Measurements from ENCODE around the gene RNU2-63P. TPM values are rescaled to one million over a fixed set of nuclear protein-coding genes. Genes with fewer than 3 reads are reported as not detected.
A peak's percentile ranks its signal among the peaks of the same experiment; 100 is the strongest.

RNU2-63P gene
- total RNA-seq, 1 experiment from 2014 or later = 7.7 TPM

DNA sequence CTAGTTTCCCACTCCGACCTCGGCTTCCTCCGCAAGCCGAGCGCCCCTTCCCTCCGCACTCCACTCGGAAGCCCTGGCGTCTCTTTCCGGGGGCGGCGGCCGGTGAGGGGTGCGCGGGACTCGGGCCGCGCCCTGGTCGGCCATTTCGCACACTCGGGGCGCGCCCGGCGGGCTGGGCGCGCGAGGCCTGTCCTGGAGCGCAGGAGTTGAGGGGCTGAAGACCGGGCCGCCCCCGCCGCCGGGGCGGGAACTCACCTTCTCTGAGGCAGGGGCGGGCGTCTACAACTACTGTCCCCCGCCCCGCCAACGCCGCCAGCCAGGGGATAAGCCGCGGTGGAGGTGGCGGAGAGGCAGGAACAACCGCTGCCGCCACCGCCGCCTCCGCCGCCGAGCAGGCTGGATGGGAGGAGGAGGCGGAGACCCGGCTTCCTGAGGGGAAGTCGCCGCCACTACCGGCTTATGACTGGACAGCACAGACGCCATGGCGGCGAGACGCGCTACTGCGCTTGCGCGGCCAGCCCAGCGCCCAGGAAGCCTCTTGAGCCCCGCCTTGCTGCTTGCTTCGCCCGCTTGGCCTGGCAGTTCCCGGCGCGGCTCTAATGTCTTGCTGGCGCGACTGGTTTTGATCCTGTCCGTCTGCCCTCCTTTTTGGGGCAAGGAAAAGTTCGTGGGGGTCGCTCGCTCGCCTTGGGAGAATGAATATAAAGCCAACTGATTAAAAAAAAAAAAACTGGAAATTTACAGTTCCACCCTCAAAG lies 39.2 kb upstream of the RNU2-63P start, which contains the start of gene KRCC1 (continued):
- TF ChIP-seq, protein P1, sequence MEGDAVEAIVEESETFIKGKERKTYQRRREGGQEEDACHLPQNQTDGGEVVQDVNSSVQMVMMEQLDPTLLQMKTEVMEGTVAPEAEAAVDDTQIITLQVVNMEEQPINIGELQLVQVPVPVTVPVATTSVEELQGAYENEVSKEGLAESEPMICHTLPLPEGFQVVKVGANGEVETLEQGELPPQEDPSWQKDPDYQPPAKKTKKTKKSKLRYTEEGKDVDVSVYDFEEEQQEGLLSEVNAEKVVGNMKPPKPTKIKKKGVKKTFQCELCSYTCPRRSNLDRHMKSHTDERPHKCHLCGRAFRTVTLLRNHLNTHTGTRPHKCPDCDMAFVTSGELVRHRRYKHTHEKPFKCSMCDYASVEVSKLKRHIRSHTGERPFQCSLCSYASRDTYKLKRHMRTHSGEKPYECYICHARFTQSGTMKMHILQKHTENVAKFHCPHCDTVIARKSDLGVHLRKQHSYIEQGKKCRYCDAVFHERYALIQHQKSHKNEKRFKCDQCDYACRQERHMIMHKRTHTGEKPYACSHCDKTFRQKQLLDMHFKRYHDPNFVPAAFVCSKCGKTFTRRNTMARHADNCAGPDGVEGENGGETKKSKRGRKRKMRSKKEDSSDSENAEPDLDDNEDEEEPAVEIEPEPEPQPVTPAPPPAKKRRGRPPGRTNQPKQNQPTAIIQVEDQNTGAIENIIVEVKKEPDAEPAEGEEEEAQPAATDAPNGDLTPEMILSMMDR (IDR thresholded peaks at IDR 0.05) = no peak
- TF ChIP-seq, protein P2, sequence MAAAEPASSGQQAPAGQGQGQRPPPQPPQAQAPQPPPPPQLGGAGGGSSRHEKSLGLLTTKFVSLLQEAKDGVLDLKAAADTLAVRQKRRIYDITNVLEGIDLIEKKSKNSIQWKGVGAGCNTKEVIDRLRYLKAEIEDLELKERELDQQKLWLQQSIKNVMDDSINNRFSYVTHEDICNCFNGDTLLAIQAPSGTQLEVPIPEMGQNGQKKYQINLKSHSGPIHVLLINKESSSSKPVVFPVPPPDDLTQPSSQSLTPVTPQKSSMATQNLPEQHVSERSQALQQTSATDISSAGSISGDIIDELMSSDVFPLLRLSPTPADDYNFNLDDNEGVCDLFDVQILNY (CRISPR knock-in tag; IDR thresholded peaks at IDR 0.05) = no peak; the same call in 1 of the 2 replicates
- TF ChIP-seq, protein P3, sequence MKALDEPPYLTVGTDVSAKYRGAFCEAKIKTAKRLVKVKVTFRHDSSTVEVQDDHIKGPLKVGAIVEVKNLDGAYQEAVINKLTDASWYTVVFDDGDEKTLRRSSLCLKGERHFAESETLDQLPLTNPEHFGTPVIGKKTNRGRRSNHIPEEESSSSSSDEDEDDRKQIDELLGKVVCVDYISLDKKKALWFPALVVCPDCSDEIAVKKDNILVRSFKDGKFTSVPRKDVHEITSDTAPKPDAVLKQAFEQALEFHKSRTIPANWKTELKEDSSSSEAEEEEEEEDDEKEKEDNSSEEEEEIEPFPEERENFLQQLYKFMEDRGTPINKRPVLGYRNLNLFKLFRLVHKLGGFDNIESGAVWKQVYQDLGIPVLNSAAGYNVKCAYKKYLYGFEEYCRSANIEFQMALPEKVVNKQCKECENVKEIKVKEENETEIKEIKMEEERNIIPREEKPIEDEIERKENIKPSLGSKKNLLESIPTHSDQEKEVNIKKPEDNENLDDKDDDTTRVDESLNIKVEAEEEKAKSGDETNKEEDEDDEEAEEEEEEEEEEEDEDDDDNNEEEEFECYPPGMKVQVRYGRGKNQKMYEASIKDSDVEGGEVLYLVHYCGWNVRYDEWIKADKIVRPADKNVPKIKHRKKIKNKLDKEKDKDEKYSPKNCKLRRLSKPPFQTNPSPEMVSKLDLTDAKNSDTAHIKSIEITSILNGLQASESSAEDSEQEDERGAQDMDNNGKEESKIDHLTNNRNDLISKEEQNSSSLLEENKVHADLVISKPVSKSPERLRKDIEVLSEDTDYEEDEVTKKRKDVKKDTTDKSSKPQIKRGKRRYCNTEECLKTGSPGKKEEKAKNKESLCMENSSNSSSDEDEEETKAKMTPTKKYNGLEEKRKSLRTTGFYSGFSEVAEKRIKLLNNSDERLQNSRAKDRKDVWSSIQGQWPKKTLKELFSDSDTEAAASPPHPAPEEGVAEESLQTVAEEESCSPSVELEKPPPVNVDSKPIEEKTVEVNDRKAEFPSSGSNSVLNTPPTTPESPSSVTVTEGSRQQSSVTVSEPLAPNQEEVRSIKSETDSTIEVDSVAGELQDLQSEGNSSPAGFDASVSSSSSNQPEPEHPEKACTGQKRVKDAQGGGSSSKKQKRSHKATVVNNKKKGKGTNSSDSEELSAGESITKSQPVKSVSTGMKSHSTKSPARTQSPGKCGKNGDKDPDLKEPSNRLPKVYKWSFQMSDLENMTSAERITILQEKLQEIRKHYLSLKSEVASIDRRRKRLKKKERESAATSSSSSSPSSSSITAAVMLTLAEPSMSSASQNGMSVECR (CRISPR knock-in tag; IDR thresholded peaks at IDR 0.05; ENCODE audit: borderline replicate concordance) = no peak
- TF ChIP-seq, protein P4, sequence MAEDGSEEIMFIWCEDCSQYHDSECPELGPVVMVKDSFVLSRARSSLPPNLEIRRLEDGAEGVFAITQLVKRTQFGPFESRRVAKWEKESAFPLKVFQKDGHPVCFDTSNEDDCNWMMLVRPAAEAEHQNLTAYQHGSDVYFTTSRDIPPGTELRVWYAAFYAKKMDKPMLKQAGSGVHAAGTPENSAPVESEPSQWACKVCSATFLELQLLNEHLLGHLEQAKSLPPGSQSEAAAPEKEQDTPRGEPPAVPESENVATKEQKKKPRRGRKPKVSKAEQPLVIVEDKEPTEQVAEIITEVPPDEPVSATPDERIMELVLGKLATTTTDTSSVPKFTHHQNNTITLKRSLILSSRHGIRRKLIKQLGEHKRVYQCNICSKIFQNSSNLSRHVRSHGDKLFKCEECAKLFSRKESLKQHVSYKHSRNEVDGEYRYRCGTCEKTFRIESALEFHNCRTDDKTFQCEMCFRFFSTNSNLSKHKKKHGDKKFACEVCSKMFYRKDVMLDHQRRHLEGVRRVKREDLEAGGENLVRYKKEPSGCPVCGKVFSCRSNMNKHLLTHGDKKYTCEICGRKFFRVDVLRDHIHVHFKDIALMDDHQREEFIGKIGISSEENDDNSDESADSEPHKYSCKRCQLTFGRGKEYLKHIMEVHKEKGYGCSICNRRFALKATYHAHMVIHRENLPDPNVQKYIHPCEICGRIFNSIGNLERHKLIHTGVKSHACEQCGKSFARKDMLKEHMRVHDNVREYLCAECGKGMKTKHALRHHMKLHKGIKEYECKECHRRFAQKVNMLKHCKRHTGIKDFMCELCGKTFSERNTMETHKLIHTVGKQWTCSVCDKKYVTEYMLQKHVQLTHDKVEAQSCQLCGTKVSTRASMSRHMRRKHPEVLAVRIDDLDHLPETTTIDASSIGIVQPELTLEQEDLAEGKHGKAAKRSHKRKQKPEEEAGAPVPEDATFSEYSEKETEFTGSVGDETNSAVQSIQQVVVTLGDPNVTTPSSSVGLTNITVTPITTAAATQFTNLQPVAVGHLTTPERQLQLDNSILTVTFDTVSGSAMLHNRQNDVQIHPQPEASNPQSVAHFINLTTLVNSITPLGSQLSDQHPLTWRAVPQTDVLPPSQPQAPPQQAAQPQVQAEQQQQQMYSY (CRISPR knock-in tag; IDR thresholded peaks at IDR 0.05) = no peak
- TF ChIP-seq ZNF121 (CRISPR knock-in tag; IDR thresholded peaks at IDR 0.05) (0 out of 2 replicates have a peak, but pooled peaks have one; percentile 24), ZNF317 (CRISPR knock-in tag; IDR thresholded peaks at IDR 0.05; ENCODE audit: borderline replicate concordance, low read depth) (no peak), ZNF423 (CRISPR knock-in tag; IDR thresholded peaks at IDR 0.05) (no peak), CBFB (CRISPR knock-in tag; IDR thresholded peaks at IDR 0.05; ENCODE audit: low read depth) (no peak), ZNF671 (CRISPR knock-in tag; IDR thresholded peaks at IDR 0.05) (no peak), HMGA2 (CRISPR knock-in tag; IDR thresholded peaks at IDR 0.05) (no peak), OVOL2 (CRISPR knock-in tag; IDR thresholded peaks at IDR 0.05; ENCODE audit: borderline replicate concordance) (no peak), MYBL2 (CRISPR knock-in tag; IDR thresholded peaks at IDR 0.05) (0 out of 2 replicates have a peak, but pooled peaks have one; percentile 74), FOXJ3 (CRISPR knock-in tag; IDR thresholded peaks at IDR 0.05; ENCODE audit: borderline replicate concordance) (no peak)
- TF ChIP-seq, protein P5, sequence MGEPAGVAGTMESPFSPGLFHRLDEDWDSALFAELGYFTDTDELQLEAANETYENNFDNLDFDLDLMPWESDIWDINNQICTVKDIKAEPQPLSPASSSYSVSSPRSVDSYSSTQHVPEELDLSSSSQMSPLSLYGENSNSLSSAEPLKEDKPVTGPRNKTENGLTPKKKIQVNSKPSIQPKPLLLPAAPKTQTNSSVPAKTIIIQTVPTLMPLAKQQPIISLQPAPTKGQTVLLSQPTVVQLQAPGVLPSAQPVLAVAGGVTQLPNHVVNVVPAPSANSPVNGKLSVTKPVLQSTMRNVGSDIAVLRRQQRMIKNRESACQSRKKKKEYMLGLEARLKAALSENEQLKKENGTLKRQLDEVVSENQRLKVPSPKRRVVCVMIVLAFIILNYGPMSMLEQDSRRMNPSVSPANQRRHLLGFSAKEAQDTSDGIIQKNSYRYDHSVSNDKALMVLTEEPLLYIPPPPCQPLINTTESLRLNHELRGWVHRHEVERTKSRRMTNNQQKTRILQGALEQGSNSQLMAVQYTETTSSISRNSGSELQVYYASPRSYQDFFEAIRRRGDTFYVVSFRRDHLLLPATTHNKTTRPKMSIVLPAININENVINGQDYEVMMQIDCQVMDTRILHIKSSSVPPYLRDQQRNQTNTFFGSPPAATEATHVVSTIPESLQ (CRISPR knock-in tag; IDR thresholded peaks at IDR 0.05) = no peak
- TF ChIP-seq, protein P6, sequence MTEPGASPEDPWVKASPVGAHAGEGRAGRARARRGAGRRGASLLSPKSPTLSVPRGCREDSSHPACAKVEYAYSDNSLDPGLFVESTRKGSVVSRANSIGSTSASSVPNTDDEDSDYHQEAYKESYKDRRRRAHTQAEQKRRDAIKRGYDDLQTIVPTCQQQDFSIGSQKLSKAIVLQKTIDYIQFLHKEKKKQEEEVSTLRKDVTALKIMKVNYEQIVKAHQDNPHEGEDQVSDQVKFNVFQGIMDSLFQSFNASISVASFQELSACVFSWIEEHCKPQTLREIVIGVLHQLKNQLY (CRISPR knock-in tag; IDR thresholded peaks at IDR 0.05) = no peak
- TF ChIP-seq, protein P7, sequence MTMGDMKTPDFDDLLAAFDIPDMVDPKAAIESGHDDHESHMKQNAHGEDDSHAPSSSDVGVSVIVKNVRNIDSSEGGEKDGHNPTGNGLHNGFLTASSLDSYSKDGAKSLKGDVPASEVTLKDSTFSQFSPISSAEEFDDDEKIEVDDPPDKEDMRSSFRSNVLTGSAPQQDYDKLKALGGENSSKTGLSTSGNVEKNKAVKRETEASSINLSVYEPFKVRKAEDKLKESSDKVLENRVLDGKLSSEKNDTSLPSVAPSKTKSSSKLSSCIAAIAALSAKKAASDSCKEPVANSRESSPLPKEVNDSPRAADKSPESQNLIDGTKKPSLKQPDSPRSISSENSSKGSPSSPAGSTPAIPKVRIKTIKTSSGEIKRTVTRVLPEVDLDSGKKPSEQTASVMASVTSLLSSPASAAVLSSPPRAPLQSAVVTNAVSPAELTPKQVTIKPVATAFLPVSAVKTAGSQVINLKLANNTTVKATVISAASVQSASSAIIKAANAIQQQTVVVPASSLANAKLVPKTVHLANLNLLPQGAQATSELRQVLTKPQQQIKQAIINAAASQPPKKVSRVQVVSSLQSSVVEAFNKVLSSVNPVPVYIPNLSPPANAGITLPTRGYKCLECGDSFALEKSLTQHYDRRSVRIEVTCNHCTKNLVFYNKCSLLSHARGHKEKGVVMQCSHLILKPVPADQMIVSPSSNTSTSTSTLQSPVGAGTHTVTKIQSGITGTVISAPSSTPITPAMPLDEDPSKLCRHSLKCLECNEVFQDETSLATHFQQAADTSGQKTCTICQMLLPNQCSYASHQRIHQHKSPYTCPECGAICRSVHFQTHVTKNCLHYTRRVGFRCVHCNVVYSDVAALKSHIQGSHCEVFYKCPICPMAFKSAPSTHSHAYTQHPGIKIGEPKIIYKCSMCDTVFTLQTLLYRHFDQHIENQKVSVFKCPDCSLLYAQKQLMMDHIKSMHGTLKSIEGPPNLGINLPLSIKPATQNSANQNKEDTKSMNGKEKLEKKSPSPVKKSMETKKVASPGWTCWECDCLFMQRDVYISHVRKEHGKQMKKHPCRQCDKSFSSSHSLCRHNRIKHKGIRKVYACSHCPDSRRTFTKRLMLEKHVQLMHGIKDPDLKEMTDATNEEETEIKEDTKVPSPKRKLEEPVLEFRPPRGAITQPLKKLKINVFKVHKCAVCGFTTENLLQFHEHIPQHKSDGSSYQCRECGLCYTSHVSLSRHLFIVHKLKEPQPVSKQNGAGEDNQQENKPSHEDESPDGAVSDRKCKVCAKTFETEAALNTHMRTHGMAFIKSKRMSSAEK (CRISPR knock-in tag; IDR thresholded peaks at IDR 0.05; ENCODE audit: borderline replicate concordance) = no peak
- TF ChIP-seq, protein P8, sequence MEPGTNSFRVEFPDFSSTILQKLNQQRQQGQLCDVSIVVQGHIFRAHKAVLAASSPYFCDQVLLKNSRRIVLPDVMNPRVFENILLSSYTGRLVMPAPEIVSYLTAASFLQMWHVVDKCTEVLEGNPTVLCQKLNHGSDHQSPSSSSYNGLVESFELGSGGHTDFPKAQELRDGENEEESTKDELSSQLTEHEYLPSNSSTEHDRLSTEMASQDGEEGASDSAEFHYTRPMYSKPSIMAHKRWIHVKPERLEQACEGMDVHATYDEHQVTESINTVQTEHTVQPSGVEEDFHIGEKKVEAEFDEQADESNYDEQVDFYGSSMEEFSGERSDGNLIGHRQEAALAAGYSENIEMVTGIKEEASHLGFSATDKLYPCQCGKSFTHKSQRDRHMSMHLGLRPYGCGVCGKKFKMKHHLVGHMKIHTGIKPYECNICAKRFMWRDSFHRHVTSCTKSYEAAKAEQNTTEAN (CRISPR knock-in tag; IDR thresholded peaks at IDR 0.05) = no peak
- TF ChIP-seq, protein P9, sequence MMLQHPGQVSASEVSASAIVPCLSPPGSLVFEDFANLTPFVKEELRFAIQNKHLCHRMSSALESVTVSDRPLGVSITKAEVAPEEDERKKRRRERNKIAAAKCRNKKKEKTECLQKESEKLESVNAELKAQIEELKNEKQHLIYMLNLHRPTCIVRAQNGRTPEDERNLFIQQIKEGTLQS (CRISPR knock-in tag; conservative IDR thresholded peaks at IDR 0.05) = no peak
